Mesendoderm (in vitro differentiated cells): ENCODE measurements around the gene L1TD1.
"Not testable (repeated sequence)": the region's sequence is repeated elsewhere in the genome, so short reads cannot be mapped to it uniquely, and the experiment has no call there.

Experiments used
- DNase-seq: peaks from one replicate; pipeline ENCODE4 v3.0.0; 2013
- H2AK5ac ChIP-seq: 2 replicates; pipeline ENCODE4 v1.6.1; 2013; ENCODE audit warnings: low read length, inconsistent platforms
- H2BK120ac ChIP-seq: 2 replicates; pipeline ENCODE4 v1.6.1; 2013; ENCODE audit warnings: low read depth, mild to moderate bottlenecking, low read length, moderate library complexity, mixed read lengths
- H2BK15ac ChIP-seq: replicated peaks from 2 replicates; pipeline ENCODE4 v1.6.1; 2013; ENCODE audit warnings: low read depth, mild to moderate bottlenecking, moderate library complexity
- H2BK5ac ChIP-seq: 2 replicates; pipeline ENCODE4 v1.6.1; 2013; ENCODE audit warnings: low read length, inconsistent platforms
- H3K18ac ChIP-seq: 2 replicates; pipeline ENCODE4 v1.6.1; 2013; ENCODE audit warnings: mild to moderate bottlenecking, low read length, mixed read lengths
- H3K23ac ChIP-seq: one replicate; pipeline ENCODE4 v1.6.1; 2013; ENCODE audit warnings: low read length
- H3K27ac ChIP-seq: 2 replicates; pipeline ENCODE4 v1.5.1; 2013; ENCODE audit warnings: low read depth, mild to moderate bottlenecking, inconsistent platforms, low read length, moderate library complexity
- H3K27me3 ChIP-seq: 2 replicates; pipeline ENCODE4 v1.6.1; 2013; ENCODE audit warnings: low read length, control low read depth, mild to moderate bottlenecking, inconsistent platforms; ENCODE audit not compliant: insufficient read depth, poor library complexity
- H3K36me3 ChIP-seq: 2 replicates; pipeline ENCODE4 v1.6.1; 2013; ENCODE audit warnings: low read length, inconsistent platforms; ENCODE audit not compliant: control insufficient read depth, insufficient read depth
- H3K4ac ChIP-seq: one replicate; pipeline ENCODE4 v1.6.1; 2013; ENCODE audit warnings: low read depth, mild to moderate bottlenecking, low read length, moderate library complexity
- H3K4me1 ChIP-seq: 2 replicates; pipeline ENCODE4 v1.6.1; 2013; ENCODE audit warnings: low read depth, low read length, inconsistent platforms; ENCODE audit not compliant: control insufficient read depth
- H3K4me2 ChIP-seq: 2 replicates; pipeline ENCODE4 v1.6.1; 2013; ENCODE audit warnings: low read length
- H3K4me3 ChIP-seq: 2 replicates; pipeline ENCODE4 v1.5.1; 2013; ENCODE audit warnings: mild to moderate bottlenecking, low read length
- H3K56ac ChIP-seq: one replicate; pipeline ENCODE4 v1.6.1; 2013; ENCODE audit warnings: low read length
- H3K79me1 ChIP-seq: 2 replicates; pipeline ENCODE4 v1.6.1; 2013; ENCODE audit warnings: low read length, inconsistent platforms
- H3K79me2 ChIP-seq: 2 replicates; pipeline ENCODE4 v1.6.1; 2013; ENCODE audit warnings: mild to moderate bottlenecking, low read length; ENCODE audit not compliant: control insufficient read depth, insufficient read depth
- H3K9ac ChIP-seq: 2 replicates; pipeline ENCODE4 v1.6.1; 2013; ENCODE audit warnings: low read length, inconsistent platforms
- H4K5ac ChIP-seq: one replicate; pipeline ENCODE4 v1.6.1; 2013; ENCODE audit warnings: low read length
- H4K8ac ChIP-seq: one replicate; pipeline ENCODE4 v1.6.1; 2013; ENCODE audit warnings: low read depth, mild to moderate bottlenecking, control low read depth, low read length, moderate library complexity
- WGBS: extraction: QIAGEN DNeasy Blood & Tissue Kit; methylation state at CpG from one replicate; pipeline ENCODE4 v1.1.7; 2013; ENCODE audit warnings: low lambda C conversion rate, missing lambda C conversion rate; ENCODE audit not compliant: insufficient coverage; ENCODE audit errors: extremely low coverage; 5-methylcytosine and 5-hydroxymethylcytosine counted together

L1TD1 gene

DNA sequence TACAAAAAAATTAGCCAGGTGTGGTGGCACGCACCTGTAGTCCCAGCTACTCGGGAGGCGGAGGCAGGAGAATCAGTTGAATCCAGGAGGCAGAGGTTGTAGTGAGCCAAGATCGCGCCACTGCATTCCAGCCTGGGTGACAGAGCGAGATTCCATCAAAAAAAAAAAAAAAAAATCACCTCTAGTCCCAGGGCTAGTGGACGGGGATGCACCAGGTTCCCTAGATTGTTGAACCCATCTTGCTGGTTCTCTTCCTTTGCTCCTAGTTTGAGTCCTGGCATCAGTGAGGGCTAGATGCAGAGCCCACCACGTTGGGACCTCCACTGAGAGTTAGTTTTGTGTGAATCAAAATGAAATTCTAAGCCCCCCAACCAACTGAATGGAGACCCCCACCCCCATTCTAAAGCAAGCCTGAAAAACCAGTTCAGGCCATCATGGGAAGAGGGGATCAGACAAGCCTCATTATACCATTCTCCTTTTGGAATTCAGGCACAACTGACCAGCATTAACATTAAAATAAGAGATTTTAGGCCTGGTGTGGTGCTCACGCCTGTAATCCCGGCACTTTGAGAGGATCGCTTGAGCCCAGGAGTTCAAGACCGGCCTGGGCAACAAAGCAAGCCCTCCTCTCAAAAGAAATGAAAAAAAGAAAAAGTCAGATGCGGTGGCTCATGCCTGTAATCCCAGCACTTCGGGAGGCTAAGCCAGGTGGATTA lies 17.9 kb upstream of the L1TD1 start:
- Histone ChIP-seq H3K36me3 (no peaks in the 10 kb centered on the region), H3K56ac (peak overlapping the region; percentile 80), H3K4ac (peak overlapping the region; percentile 91), H2BK5ac (peak overlapping the region; percentile 68), H3K27ac (peak overlapping the region; percentile 77), H3K23ac (peak overlapping the region; percentile 3), H2BK120ac (peak overlapping the region; percentile 48), H3K79me1 (no peaks in the 10 kb centered on the region), H3K4me2 (no peak overlapping the region), H3K4me3 (no peak overlapping the region), H3K27me3 (no peaks in the 10 kb centered on the region), H3K4me1 (peaks cover 8% of the 10 kb centered on the region), H2AK5ac (no peak overlapping the region), H4K8ac (no peak overlapping the region), H3K9ac (no peak overlapping the region), H2BK15ac (no peak overlapping the region), H3K79me2 (no peaks in the 10 kb centered on the region), H3K18ac (peak overlapping the region; percentile 94), H4K5ac (no peak overlapping the region)
- DNase-seq, result peak; percentile 31
- WGBS, result no CpG with 5 or more reads among the region's 14 CpGs

DNA sequence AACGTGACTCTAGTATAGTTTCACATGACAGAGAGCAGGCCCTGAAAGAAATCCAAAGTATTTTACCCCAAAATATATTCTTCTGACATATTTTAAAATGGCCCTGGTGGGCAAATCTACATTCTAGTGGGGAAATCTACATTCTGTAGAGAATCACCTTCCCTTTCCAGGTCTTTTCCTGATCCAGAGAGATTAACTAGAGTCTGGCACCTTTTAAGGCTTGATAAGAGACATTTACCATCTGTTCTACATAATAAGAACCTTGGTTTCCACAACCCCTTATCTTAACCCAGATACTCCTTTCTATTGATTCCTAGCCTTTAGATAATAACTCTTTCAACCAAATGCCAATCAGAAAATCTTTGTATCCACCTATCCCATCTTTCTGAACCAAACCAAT lies 17.0 kb upstream of the L1TD1 start:
- H3K27me3 ChIP-seq, result no peaks in the 10 kb centered on the region
- H4K8ac ChIP-seq, result no peak overlapping the region
- H2BK120ac ChIP-seq, result no peak overlapping the region
- H4K5ac ChIP-seq, result no peak overlapping the region
- no peak overlapping the region for H3K23ac ChIP-seq
- no peak overlapping the region for H2BK15ac ChIP-seq
- no CpG with 5 or more reads among the region's 1 CpG for WGBS
- H2BK5ac ChIP-seq, result peak overlapping the region; percentile 80
- H3K79me2 ChIP-seq, result no peaks in the 10 kb centered on the region
- H3K4ac ChIP-seq, result no peak overlapping the region
- peak overlapping the region; percentile 77 for H3K27ac ChIP-seq
- H3K4me3 ChIP-seq, result no peak overlapping the region
- H3K9ac ChIP-seq, result no peak overlapping the region
- no peaks in the 10 kb centered on the region for H3K79me1 ChIP-seq
- H3K56ac ChIP-seq, result peak overlapping the region; percentile 80
- no peak overlapping the region for H3K18ac ChIP-seq
- H3K36me3 ChIP-seq, result no peaks in the 10 kb centered on the region
- DNase-seq, result peak; percentile 95
- no peak overlapping the region for H2AK5ac ChIP-seq
- H3K4me2 ChIP-seq, result peak overlapping the region; percentile 14
- peaks cover 8% of the 10 kb centered on the region for H3K4me1 ChIP-seq

DNA sequence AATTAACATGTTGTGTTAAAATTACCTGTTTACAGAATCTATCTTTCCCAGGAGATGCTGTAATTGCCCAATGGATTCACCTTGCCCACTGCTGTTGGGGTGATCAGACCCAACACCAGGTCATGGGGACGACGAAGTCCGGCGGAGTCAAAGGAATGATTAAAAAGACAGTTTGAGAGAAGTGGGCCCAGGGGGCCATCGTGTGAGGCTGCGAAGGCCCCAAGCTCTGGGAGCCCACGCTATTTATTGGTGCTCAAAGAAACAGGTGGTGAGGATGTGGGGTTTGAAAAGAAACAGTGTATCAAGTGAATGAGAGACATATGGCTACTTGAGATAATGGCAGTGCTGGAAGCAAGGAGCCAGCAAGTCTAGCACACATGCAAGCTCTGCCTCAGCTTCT lies 16.3 kb upstream of the L1TD1 start:
- H2BK5ac ChIP-seq, result peak overlapping the region; percentile 80
- no peak overlapping the region for H3K23ac ChIP-seq
- H3K4me1 ChIP-seq, result peaks cover 11% of the 10 kb centered on the region
- H3K4ac ChIP-seq, result peak overlapping the region; percentile 26
- H2BK15ac ChIP-seq, result no peak overlapping the region
- H3K4me2 ChIP-seq, result no peak overlapping the region
- no peaks in the 10 kb centered on the region for H3K79me1 ChIP-seq
- peak overlapping the region; percentile 35 for H2AK5ac ChIP-seq
- peak overlapping the region; percentile 4 for H3K9ac ChIP-seq
- WGBS, result no CpG with 5 or more reads among the region's 7 CpGs
- H3K56ac ChIP-seq, result peak overlapping the region; percentile 11
- DNase-seq, result peak; percentile 79
- peak overlapping the region; percentile 15 for H2BK120ac ChIP-seq
- H4K8ac ChIP-seq, result no peak overlapping the region
- peak overlapping the region; percentile 82 for H4K5ac ChIP-seq
- no peak overlapping the region for H3K27ac ChIP-seq
- H3K4me3 ChIP-seq, result no peak overlapping the region
- H3K18ac ChIP-seq, result peak overlapping the region; percentile 44
- no peaks in the 10 kb centered on the region for H3K27me3 ChIP-seq
- H3K36me3 ChIP-seq, result no peaks in the 10 kb centered on the region
- H3K79me2 ChIP-seq, result no peaks in the 10 kb centered on the region

DNA sequence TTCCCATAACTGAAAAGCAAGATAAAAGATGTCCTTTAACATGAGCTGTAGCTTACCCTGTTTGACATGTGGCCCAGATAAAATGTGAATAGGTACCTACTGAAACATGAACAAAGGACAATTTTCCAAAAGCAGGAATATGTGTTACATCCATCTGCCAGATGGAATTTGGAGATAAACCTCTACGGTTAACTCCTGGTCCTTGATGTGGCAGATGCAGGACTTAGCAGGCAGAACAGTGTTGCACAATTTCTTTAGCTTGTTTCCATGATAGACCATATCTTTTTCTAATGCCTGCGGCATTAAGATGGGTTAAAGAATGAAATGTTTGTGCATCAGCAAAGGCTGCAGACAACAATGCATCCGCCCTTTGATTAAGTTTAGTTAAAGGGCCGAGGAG lies 14.6 kb upstream of the L1TD1 start:
- H3K4me3 ChIP-seq, H2BK120ac ChIP-seq, H2BK5ac ChIP-seq, H3K79me2 ChIP-seq, H3K18ac ChIP-seq, H4K8ac ChIP-seq, H3K4me2 ChIP-seq, H3K27me3 ChIP-seq, H2AK5ac ChIP-seq, H3K36me3 ChIP-seq, H3K9ac ChIP-seq, H3K79me1 ChIP-seq, H3K23ac ChIP-seq, H3K27ac ChIP-seq, H3K4ac ChIP-seq, DNase-seq, H2BK15ac ChIP-seq, H4K5ac ChIP-seq: not testable (repeated sequence)
- H3K4me1 ChIP-seq, result peaks cover 11% of the 10 kb centered on the region
- H3K56ac ChIP-seq, result peak overlapping the region; percentile 44
- no CpG with 5 or more reads among the region's 4 CpGs for WGBS

DNA sequence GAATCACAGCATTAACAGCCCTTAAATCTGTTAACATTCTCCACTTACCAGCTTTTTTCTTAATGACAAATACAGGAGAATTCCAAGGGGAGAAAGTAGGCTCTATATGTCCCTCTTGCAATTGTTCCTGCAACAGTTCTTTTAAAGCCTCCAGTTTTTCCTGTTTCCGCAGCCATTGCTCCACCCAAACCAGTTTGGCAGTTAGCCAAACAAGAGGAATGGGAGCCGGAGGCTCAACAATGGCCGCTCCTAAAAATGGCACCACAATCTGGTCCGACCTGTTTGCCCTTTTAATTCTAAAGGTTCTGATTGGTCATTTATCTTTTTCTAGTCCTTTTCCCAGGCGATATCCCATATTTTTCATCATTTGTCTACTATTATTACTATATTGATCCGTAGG lies 14.0 kb upstream of the L1TD1 start:
- H3K4me1 ChIP-seq, result peaks cover 11% of the 10 kb centered on the region

DNA sequence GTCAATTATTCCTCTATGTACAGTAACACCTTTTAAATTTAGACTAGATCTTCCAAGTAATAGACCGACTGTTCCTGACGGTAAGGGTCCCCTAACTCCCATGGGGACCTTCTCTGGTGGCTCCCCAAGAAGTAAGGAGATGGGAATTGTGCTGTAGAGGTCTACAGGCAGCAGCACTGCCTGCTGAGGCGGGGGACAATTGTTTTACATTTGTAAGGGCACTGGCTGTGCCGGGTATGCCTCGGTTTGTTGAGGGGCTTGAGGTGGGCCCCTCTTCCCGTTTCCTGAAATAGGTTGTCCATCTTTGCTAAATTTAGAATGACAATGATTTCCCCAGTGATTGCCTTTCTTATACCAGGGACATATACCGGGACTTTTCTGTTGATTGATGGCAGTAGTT lies 13.1 kb upstream of the L1TD1 start:
- no peak for DNase-seq
- Histone ChIP-seq H3K4me2 (no peak overlapping the region), H2BK15ac (peak overlapping the region; percentile 14), H3K9ac (no peak overlapping the region), H2AK5ac (no peak overlapping the region), H3K4ac (peak overlapping the region; percentile 31), H3K79me2 (no peaks in the 10 kb centered on the region), H3K23ac (no peak overlapping the region), H4K5ac (no peak overlapping the region), H3K79me1 (no peaks in the 10 kb centered on the region), H2BK5ac (peak overlapping the region; percentile 69), H3K4me1 (peaks cover 11% of the 10 kb centered on the region), H2BK120ac (no peak overlapping the region), H3K36me3 (no peaks in the 10 kb centered on the region), H4K8ac (no peak overlapping the region), H3K27ac (peak overlapping the region; percentile 38), H3K4me3 (no peak overlapping the region), H3K27me3 (no peaks in the 10 kb centered on the region), H3K56ac (peak overlapping the region; percentile 73), H3K18ac (peak overlapping the region; percentile 97)
- no CpG with 5 or more reads among the region's 7 CpGs for WGBS

More for the DNA sequence above, 14.0 kb upstream of the L1TD1 start:
- H3K56ac ChIP-seq, result peak overlapping the region; percentile 19
- no peaks in the 10 kb centered on the region for H3K79me1 ChIP-seq
- H4K5ac ChIP-seq, result no peak overlapping the region
- no peak overlapping the region for H2BK120ac ChIP-seq
- no peak overlapping the region for H3K4me2 ChIP-seq
- no peak overlapping the region for H3K4me3 ChIP-seq
- no peak overlapping the region for H2BK5ac ChIP-seq
- H3K9ac ChIP-seq, result no peak overlapping the region
- H3K79me2 ChIP-seq, result no peaks in the 10 kb centered on the region
- no peak overlapping the region for H3K23ac ChIP-seq
- no peak overlapping the region for H4K8ac ChIP-seq
- H2AK5ac ChIP-seq, result no peak overlapping the region
- no peaks in the 10 kb centered on the region for H3K27me3 ChIP-seq
- peak; percentile 29 for DNase-seq
- H3K18ac ChIP-seq, result peak overlapping the region; percentile 84
- WGBS, result no CpG with 5 or more reads among the region's 6 CpGs
- H3K27ac ChIP-seq, result no peak overlapping the region
- H3K36me3 ChIP-seq, result no peaks in the 10 kb centered on the region
- no peak overlapping the region for H2BK15ac ChIP-seq
- H3K4ac ChIP-seq, result no peak overlapping the region
